MM.1S (cell line): ENCODE measurements around the gene CST8.

Experiments used
- EZH2 ChIP-seq: fragments of 300-600 bp; sonication (generic); optimal IDR thresholded peaks from 2 replicates; pipeline ENCODE3; 2017; ENCODE audit warnings: low read depth, mild to moderate bottlenecking, antibody characterized with exemption, low read length, mixed read lengths
- EZH2phosphoT487 ChIP-seq: fragments of 300-600 bp; sonication (generic); IDR thresholded peaks from 2 replicates; pipeline ENCODE4 v1.6.1; 2018; ENCODE audit warnings: antibody characterized with exemption, low read length
- TF ChIP-seq, protein P1 (sequence below): fragments of 300-600 bp; sonication (generic); IDR thresholded peaks from 2 replicates; pipeline ENCODE4 v1.5.1; 2016; ENCODE audit warnings: antibody characterized with exemption, low read length, mixed read lengths

DNA sequence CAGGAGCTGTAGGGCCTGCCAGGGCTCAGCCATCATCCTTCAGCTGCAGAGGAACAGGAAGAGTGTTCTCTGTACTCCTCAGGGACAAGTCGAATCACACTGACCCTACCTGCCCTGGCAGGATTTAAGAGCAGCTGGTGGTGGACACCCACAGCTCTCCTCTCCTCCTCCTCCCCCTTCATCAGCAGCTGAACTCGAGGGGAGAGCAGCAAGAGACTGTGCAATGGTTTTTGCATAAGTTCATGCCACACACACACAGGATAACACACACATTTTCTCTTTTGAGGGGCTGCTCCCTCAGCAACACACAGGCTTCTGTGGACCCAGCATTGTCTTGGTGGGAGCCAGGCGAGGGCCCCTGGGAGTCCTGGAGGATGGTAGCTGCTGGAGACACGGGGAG lies 38.1 kb upstream of the CST8 start, which contains the start of gene CST11:
- TF ChIP-seq EZH2, result no peak
- TF ChIP-seq, protein P1, sequence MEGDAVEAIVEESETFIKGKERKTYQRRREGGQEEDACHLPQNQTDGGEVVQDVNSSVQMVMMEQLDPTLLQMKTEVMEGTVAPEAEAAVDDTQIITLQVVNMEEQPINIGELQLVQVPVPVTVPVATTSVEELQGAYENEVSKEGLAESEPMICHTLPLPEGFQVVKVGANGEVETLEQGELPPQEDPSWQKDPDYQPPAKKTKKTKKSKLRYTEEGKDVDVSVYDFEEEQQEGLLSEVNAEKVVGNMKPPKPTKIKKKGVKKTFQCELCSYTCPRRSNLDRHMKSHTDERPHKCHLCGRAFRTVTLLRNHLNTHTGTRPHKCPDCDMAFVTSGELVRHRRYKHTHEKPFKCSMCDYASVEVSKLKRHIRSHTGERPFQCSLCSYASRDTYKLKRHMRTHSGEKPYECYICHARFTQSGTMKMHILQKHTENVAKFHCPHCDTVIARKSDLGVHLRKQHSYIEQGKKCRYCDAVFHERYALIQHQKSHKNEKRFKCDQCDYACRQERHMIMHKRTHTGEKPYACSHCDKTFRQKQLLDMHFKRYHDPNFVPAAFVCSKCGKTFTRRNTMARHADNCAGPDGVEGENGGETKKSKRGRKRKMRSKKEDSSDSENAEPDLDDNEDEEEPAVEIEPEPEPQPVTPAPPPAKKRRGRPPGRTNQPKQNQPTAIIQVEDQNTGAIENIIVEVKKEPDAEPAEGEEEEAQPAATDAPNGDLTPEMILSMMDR, result no peak
- TF ChIP-seq EZH2phosphoT487, result no peak
